ENCODE measurements around the gene TRPM2. TPM values are rescaled to one million over a fixed set of nuclear protein-coding genes. Genes with fewer than 3 reads are reported as not detected.

The TRPM2 gene
- total RNA-seq, 1 donor from 2014 or later: 0.40 TPM

DNA sequence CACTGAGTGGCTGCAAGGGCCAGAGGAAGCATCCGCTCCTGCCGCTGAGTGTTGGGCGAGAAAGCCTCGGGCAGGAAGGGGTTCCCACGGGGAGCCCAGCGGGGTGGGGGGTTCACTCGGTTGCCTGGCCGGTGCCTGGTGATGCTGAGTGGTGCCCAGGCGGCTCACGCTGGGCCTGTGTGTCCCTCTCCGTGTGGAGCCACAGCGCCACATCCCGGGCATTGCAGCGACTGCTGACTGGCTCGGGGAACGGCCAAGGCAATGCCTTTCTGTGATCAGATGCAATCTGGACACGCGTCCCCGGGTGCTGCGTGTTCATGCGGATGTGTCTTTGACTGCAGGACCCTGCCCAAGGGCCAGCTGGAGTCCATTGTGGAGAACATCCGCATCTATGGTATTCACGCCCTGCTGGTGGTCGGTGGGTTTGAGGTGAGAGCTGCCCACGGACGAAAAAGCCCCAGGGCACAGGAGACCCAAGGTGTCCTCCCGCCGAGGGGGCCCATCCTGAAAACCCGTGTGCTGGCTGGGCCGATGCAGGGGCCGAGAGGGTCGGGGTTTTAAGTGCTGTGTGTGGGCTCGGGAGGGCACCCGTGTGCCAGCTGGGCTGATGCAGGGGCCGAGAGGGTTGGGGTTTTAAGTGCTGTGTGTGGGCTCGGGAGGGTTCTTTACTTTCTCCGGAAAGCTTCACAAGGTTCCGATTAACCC, 30.6 kb upstream of the TRPM2 start:
- DNase-seq (ENCODE audit: low read depth in 2 of 2): no peak

DNA sequence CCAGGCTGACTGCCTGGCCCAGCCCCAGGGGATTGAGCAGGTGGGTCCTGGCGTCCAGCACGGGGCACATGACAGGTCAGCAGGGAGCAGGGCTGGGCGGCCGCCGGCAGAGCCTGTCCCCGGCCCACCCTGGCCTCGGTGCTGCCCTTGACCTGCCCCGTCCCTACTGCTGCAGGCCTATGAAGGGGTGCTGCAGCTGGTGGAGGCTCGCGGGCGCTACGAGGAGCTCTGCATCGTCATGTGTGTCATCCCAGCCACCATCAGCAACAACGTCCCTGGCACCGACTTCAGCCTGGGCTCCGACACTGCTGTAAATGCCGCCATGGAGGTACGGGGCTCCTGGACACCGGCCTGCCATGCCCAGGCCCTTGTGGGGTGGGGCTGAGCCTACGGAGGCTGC, 29.8 kb upstream of the TRPM2 start:
- no peak for DNase-seq (ENCODE audit: low read depth in 2 of 2)

- DNase-seq (ENCODE audit: low read depth in 2 of 2): no peak
Observed at GRCh38 chr21:44324106-44324853, 29.1 kb upstream of the TRPM2 start.

DNA sequence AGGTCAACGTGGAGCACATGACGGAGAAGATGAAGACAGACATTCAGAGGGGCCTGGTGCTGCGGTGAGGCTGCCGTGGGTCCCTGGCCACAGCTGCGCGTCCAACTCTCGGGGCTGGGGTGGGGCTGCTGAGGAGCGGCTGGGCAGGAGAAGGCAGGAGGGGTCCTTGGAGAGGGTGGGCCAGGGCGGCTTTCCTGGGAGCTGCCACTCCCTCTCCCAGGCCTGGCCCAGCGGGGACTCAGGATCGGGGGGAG, 28.6 kb upstream of the TRPM2 start:
- DNase-seq (ENCODE audit: low read depth in 2 of 2): no peak

DNA sequence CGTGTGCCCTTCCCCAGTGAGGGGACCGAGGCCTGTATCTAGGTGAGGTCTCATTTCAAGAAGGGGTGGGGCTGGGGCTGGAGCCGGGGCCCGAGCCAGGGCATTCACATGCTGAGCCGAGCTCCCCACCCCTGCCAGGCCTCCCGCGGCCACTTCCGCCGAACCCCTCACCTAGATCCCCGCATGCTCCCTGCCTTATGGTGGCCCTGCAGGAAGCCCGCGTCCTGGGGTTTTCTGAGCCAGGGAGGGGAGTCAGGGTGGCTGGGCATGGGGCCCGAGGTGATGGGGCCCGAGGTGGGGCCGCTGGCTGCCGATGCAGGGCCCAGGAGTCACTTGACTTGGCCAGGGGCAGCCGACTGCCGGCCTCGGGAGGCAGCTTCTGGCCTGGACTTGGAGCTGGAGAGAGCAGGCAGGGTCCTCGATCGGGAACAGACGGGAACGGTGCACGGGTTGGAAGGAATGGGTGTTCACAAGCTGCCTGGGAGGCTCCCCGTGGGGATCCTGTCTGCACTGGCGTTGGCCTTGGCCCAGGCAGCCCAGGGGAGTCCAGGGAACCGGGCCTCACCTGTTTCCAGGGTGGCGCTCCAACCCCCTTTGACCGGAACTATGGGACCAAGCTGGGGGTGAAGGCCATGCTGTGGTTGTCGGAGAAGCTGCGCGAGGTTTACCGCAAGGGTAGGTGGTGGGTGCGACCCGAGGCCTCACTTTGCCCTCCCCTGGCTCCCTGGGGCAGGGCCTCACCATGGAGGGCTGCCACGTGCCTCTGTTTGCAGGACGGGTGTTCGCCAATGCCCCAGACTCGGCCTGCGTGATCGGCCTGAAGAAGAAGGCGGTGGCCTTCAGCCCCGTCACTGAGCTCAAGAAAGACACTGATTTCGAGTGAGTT, 27.8 kb upstream of the TRPM2 start:
- DNase-seq (ENCODE audit: low read depth in 2 of 2): no peak

- no peak for DNase-seq (ENCODE audit: low read depth in 2 of 2)
Observed at GRCh38 chr21:44326272-44326647, 27.2 kb upstream of the TRPM2 start.

DNA sequence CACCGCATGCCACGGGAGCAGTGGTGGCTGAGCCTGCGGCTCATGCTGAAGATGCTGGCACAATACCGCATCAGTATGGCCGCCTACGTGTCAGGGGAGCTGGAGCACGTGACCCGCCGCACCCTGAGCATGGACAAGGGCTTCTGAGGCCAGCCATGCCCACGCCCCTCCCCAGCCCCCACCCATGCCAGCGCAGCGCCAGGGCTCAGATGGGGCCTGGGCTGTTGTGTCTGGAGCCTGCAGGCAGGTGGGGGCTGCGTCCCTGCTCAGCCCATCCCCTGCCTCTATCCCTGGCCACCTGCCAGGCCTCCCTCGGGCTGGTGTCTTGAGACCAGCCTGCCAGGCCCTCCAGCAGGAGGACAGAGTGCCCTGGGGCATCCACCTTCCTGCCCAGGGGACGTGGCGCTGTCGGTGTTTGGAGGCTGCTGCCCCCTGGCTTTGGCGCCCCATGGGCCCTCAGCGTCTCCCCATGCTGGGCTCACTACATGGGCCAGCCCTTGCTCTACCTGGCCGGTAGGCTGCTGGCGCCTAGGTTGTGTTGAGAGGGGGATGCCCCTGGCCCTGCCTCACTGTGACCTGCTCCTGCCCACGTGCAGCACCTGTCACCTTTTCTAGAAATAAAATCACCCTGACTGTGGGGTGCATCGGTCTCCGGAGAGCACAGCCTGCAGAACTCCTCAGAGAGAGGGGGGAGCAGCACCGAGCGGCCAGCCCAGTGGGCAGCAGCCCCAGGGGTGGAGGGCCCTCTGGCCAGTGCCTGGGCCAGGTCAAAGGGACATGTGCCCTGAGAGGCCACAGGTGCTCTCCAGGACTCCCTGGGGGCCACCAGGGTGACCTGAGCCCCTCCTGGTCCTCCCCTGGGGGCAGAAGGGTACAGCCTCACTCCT, 26.5 kb upstream of the TRPM2 start:
- DNase-seq (ENCODE audit: low read depth in 2 of 2): no peak

- no peak for DNase-seq (ENCODE audit: low read depth in 2 of 2)
Observed at GRCh38 chr21:44327603-44327974, 25.8 kb upstream of the TRPM2 start.

- DNase-seq (ENCODE audit: low read depth in 2 of 2): no peak
Observed at GRCh38 chr21:44328242-44328895, 25.1 kb upstream of the TRPM2 start.

DNA sequence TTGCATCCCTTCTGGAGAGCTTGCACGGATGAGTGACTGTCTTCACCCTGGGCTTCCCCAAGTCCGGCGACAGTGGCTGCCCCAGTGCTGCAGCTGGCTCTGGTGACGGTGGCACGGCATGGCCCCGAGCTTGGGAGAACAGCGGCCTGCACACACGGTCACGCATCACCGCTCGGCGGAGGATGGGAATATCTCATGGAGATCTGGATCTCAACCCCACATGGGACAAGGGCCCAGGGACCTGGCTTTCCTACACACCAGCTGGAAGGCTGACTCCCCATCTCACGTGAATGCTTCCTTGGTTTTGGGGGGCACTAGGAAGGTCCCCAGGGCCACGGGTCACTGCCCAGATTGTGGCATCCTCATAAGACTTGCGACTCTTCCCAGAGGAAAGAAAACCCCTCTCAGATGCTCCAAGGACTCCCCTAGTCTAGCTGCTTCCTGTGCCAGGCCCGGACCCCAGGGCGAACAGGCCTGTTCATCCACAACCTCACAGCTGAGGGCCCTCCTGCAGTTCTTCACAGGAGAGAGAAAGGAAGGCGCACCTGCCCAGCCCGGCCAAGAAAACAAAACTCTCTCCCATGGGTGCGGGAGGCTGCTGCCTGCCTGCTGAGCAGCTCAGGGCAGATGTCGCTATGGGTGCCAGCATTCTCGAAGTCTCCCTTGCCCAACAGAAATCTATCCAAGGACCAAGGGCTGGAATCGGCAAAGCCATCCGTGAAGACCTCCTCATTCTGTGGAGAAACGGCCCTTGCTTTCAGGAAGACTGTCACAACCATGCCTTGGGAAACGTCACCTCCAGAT, 24.1 kb upstream of the TRPM2 start:
- no peak for DNase-seq (ENCODE audit: low read depth in 2 of 2)

DNA sequence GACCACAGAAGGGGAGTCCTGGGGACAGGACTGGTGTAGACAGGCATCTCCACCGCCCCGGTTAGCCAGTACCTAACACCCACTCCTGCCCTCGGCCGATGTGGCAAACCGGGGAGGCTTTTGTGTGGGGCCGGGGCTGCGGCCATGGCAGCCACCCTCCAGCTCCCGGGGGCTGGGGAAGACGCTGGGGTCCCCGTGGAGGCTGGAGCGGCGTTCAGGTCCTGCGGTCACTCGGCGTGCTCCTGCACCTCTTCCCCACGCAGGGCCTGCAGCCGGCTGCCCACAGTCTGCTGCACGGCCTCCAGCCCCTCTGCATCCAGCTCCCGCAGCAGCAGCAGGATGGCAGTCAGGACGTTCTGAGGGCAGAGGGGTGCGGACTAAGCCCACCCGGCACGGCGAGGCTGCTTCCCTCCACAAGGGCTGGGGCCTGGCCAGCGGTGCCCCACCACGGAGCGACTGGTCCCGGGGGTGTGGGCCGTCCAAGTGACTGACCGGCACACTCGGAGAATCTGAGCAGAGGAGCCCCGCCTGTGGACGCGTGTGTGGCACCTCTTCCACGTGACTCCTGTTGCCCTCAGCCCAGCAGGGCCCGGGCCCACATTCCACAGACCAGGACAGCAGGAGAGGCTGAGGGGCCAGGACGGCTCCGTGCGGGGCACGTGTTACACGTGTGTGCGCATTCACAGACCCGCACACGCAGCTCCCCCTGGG, 23.3 kb upstream of the TRPM2 start:
- no peak for DNase-seq (ENCODE audit: low read depth in 2 of 2)

DNA sequence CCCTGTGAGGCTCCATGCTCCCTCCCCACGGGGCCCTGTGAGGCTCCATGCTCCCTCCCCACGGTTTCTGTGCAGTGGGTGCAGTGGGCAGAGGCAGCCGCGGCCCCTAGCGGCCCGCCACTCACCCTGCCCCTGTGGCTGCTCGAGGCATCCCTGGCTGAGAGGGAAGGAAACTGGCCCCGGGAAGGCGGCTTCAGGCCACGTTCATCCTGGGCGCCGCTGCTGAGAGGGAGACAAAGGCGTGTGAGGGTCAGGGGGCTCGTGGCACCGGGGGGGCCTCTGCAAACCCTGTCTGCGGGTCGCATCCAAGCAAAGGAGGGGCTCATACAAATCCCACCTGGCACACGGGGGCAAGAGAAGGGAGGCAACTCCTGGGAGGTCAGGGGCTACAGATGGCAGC, 22.7 kb upstream of the TRPM2 start:
- no peak for DNase-seq (ENCODE audit: low read depth in 2 of 2)

DNA sequence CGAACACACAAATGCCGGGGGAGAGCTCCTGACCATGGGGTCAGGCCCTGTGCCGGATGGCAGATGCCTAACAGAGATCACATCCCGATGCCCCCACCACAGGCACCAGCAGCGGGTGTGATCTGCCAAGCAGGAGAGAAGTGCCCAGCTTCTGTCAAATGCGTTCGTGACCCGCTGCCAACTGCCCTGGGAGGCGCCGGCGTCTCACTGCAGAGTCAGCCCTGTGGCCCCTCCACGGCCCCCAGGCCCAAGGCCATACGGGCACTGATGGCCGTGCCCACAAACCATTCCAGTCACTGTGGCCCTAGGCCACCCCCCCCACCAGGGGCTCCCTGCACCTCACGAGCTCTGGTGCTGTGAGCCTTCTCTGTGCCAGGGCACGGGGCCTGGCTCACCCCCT, 22.2 kb upstream of the TRPM2 start:
- no peak for DNase-seq (ENCODE audit: low read depth in 2 of 2)

DNA sequence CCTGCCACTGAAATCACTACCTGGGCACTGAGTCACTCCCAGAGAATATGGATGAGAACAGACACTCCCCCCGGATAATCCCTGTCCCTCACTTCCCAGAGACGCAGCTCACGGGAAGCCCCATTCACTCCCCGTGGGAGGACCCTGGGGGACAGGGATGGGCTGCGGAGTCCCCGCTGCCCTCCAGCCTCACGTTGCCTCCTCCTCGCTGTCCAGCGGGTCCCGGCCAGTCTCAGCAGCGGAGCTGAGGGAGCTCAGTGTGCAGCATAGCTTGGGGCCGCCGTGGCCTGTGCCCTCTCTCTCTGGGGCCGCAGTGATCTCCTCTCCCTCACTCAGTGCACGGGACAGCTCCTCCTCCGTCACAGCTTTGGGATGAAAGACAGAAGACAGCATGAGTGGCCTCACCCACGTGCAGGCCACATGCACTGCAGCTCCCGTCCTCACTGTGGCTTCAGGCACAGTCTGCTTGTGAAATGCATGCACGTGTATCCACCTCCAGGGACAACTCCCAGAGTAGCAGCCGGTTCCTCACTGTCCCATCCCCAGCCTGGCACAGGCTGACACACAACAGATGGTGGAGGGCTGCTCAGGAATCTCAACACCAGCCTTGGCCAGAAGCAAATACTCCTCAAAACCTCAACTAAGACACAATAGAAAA, 21.6 kb upstream of the TRPM2 start:
- no peak for DNase-seq (ENCODE audit: low read depth in 2 of 2)

DNA sequence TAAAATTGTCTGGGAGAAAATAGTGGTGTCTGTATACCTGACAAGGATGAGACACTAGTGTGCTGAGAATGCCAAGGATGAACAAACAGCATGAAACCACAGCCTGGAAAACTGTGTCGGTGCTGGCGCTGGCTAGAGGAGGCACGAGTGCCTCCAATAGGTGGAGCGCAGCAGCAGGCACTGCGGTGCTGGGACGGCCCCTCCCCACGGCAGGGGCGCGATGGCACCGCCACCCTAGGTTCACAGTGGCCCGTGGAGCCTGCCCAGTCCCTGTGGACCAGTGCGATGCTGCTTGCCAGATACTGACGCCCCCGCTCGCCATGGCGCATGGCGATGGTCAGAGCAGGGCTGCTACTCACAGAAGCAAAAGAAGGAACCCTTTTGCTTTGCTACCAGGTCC, 21.0 kb upstream of the TRPM2 start:
- DNase-seq (ENCODE audit: low read depth in 2 of 2): no peak

DNA sequence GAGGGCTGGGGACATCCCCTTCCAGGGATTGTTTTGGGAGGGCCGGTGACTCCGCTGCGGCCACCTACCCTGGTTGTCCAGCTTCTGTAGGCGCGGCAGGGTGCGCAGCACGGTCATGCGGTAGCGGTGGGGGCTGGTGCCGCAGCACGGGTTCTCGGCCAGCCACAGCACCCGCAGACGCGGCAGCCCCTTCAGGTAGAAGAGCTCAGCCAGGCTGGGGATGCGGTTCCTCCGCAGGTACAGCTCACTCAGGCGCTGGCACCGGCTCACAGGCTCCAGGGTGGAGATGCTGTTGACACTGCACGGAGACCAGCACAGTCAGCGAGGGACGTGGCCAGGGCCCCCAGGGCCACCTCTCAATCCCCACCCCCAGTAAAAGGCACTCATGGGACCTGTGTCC, 20.5 kb upstream of the TRPM2 start:
- DNase-seq (ENCODE audit: low read depth in 2 of 2): no peak

DNA sequence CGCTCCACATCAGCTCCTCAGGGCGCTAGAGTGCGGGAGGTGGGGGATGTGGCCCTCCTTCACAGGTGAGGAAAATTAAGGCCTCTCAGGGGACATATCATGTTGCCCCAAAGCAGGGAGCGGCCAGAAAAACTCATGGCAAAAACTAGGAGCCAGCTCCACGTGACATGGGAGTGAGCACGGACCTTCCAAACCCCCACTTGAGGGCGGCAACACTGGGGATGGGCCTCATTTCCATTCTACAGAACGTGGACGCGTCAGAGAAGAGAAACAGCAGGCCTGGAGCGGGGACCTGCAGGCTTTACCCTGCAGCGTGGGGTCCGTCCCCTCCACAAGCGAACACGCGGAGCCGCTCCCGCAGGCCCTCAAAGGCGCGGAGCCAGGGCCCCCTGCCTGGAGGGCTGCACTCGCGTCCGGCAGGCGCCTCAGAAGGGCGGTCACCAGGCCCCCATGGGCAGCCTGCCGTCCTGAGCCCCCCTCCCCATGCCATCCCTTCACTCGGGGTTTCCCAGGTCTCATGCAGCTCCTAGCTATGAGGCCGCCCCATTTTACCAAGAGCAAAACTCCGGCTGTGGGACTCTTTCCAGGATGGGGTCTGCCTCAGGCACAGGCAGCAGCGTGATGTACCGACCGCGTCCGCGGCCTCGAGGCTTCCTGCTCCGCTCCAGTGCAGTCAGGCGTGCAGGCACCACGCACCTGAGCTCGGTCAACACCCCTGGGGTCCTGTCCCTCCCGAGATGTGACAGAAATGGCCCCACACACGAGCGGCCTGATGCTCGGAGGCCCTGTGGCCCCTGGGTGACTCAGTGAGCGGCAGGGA, 19.7 kb upstream of the TRPM2 start:
- DNase-seq (ENCODE audit: low read depth in 2 of 2): no peak

GRCh38 chr21:44334329-44335030, 18.9 kb upstream of the TRPM2 start:
- no peak for DNase-seq (ENCODE audit: low read depth in 2 of 2)

All from lung microvascular endothelial cell (primary cell).